Upper lobe of right lung (tissue), 1 donor: ENCODE results near the gene NME5. TPM values are rescaled to one million over a fixed set of nuclear protein-coding genes. Genes with fewer than 3 reads are reported as not detected.
"Not testable (repeated sequence)": the region's sequence is repeated elsewhere in the genome, so short reads cannot be mapped to it uniquely, and the experiment has no call there.

Experiments used
- ATAC-seq: fragments of 200-7000 bp; cut with Tn5 transposase; one replicate; pipeline ENCODE4 v1.9.1; 2020; ENCODE audit warnings: mild to moderate bottlenecking, moderate library complexity
- DNase-seq: peaks from one replicate; pipeline ENCODE4 v3.0.0-alpha.2; 2020
- H3K27ac ChIP-seq: fragments of 200-600 bp; one replicate; pipeline ENCODE4 v1.8.0; 2022
- H3K27me3 ChIP-seq: fragments of 200-600 bp; one replicate; pipeline ENCODE4 v1.8.0; 2022; ENCODE audit warnings: mild to moderate bottlenecking
- H3K36me3 ChIP-seq: fragments of 200-600 bp; one replicate; pipeline ENCODE4 v1.8.0; 2022
- H3K4me1 ChIP-seq: fragments of 200-600 bp; one replicate; pipeline ENCODE4 v1.8.0; 2022
- H3K4me3 ChIP-seq: fragments of 200-600 bp; one replicate; pipeline ENCODE4 v1.8.0; 2022; ENCODE audit warnings: mild to moderate bottlenecking
- H3K9me3 ChIP-seq: fragments of 200-600 bp; one replicate; pipeline ENCODE4 v1.8.0; 2022
- CTCF ChIP-seq: fragments of 200-600 bp; IDR thresholded peaks from one replicate; pipeline ENCODE4 v1.8.0; 2022; ENCODE audit warnings: antibody characterized with exemption
- intact Hi-C: fragments of 100-400 bp; cut with DNase I; formaldehyde crosslinking; loops from one replicate; pipeline ENCODE4 v1.11.0; 2022
- total RNA-seq: library from RNA; stranded (reverse); fragmentation: NEBNext Ultra II Directional; extraction: Animal tissue kit (Norgen Biotek cat#: 25700); gene quantifications from one replicate; pipeline ENCODE4 v1.2.1, GENCODE V29; 2021
- donor health status: DM: no; HTN: yes; CAD: no; lungs with severe emphysema.

Gene NME5
- total RNA-seq, 1 donor from 2014 or later: 2.4 TPM

DNA sequence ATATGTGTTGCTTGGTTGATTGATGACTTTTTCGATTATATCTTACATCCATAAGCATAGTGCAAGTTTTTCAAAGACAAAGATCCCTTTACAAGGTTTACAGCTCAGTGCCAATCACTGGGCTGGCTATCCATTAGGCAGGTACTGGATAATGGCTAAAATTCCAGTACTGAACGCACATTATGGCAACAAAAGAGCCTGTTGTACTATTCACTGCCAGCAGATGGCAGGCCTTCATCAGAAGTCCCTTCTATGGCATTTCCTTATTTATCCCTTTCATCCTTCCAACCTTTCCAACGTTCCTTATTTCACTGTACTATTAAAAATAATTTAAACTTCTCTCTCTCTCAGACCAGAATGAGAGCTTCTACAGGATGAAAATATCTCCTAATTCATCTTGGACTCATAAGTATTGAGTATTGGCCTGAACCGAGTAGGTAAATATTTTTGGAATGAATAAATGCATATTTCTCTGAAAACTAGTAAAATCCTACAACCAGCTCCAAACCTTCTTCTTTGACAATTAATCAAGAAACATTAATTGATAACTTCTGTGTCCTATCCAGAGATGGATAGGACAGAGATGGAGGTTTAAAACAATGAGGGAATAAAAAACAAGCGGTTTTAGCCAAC is 62.0 kb downstream of the NME5 start:
- no peak overlapping the region for H3K27ac ChIP-seq
- no peaks in the 10 kb centered on the region for H3K27me3 ChIP-seq
- no peaks in the 10 kb centered on the region for H3K9me3 ChIP-seq
- H3K4me1 ChIP-seq: no peaks in the 10 kb centered on the region
- no peak overlapping the region for H3K4me3 ChIP-seq
- DNase-seq: no peak
- no peaks in the 10 kb centered on the region for H3K36me3 ChIP-seq
- intact Hi-C loops: no loop called here
- peak; percentile 87 for TF ChIP-seq CTCF
- peak; percentile 91 for ATAC-seq

DNA sequence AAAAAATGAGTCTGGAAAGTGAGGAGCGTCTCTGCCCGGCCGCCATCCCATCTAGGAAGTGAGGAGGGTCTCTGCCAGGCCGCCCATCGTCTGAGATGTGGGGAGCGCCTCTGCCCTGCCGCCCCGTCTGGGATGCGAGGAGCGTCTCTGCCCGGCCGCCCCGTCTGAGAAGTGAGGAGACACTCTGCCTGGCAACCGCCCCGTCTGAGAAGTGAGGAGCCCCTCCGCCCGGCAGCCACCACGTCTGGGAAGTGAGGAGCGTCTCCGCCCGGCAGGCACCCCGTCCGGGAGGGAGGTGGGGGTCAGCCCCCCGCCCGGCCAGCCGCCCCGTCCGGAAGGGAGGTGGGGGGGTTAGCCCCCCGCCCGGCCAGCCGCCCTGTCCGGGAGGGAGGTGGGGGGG is 69.2 kb downstream of the NME5 start:
- ATAC-seq, H3K36me3 ChIP-seq, H3K4me3 ChIP-seq, H3K27ac ChIP-seq, H3K27me3 ChIP-seq, H3K9me3 ChIP-seq, intact Hi-C loops, DNase-seq, H3K4me1 ChIP-seq: not testable (repeated sequence)

DNA sequence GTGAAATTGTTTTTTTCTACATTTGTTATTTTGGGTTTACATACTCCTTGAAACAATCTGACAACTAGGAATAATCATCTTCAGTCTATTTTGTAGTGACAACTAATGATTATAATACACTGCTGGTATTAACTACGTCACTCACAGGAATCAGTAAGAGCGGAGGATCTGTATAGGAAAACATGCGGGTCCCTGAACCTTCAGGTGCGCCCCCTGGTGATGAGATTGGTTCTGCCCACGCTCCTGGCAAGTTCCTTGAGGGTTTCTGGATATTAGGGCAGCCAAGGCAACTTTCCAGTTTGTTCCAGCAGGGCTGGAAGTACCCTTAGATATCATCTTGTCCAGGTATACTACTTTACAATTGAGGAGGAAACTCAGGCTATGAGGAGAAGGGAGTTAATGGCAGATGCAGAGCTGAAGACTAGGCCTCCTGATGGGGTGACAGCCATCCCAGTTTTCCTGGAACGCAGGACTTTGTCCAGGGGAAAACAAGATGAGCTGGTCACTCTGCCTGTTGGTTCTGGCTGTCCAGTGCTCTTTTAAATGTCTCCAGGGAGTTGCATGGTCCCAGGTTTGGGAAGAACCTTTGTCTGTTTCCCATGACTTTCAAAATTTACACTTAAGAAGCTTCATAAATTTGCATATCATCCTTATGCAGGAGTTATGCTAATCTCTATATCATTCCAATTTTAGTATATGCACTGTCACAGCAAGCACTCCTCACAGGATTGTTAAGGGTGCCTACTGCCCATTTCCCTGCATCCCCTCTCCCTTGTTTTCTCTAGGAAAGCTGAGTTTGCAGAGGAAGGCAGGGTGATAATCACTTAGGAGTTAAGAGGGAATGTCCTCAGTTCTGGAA is 70.3 kb downstream of the NME5 start:
- no peaks in the 10 kb centered on the region for H3K36me3 ChIP-seq
- H3K4me1 ChIP-seq: no peaks in the 10 kb centered on the region
- no peak overlapping the region for H3K27ac ChIP-seq
- ATAC-seq (peak; percentile 95), DNase-seq (peak; percentile 86)
- no peaks in the 10 kb centered on the region for H3K9me3 ChIP-seq
- H3K4me3 ChIP-seq: no peak overlapping the region
- intact Hi-C loops: no loop called here
- TF ChIP-seq CTCF: peak; percentile 79
- H3K27me3 ChIP-seq: no peaks in the 10 kb centered on the region

GRCh38 chr5:138067945-138068344 is 71.3 kb downstream of the NME5 start:
- DNase-seq (no peak), ATAC-seq (no peak)
- Histone ChIP-seq H3K27ac (no peak overlapping the region), H3K4me1 (no peaks in the 10 kb centered on the region), H3K9me3 (no peaks in the 10 kb centered on the region), H3K36me3 (no peaks in the 10 kb centered on the region), H3K27me3 (no peaks in the 10 kb centered on the region), H3K4me3 (no peak overlapping the region)
- intact Hi-C loops: no loop called here
- TF ChIP-seq CTCF: no peak

Other genes starting within 250 kb of the NME5 start
- not detected for gene PKD2L2, start 250.0 kb downstream of the NME5 start, total RNA-seq
- 42.4 TPM for gene FAM13B, start 106.3 kb downstream of the NME5 start, total RNA-seq
- gene WNT8A, start 55.4 kb downstream of the NME5 start, total RNA-seq: not detected
- 46.7 TPM for gene BRD8, start 39.2 kb upstream of the NME5 start, total RNA-seq
- 0.69 TPM for gene KIF20A, start 39.7 kb upstream of the NME5 start, total RNA-seq
- gene CDC23, start 73.9 kb upstream of the NME5 start, total RNA-seq: 19.3 TPM
- gene GFRA3, start 135.2 kb upstream of the NME5 start, total RNA-seq: 0.90 TPM
- 0.29 TPM for gene CDC25C, start 192.4 kb upstream of the NME5 start, total RNA-seq
- gene FAM53C, start 198.8 kb upstream of the NME5 start, total RNA-seq: 23.0 TPM
- 60.6 TPM for gene KDM3B, start 213.3 kb upstream of the NME5 start, total RNA-seq